Jurkat, Clone E6-1 (cell line): Measurements from ENCODE around the gene CCL27.

ENCODE experiments used
- DNase-seq: peaks from one replicate; pipeline ENCODE4 v3.0.0-alpha.2; 2011; ENCODE audit warnings: low read depth, low spot score
- H3K4me3 ChIP-seq: 2 replicates; pipeline ENCODE4 v1.5.1; 2011; ENCODE audit warnings: mild to moderate bottlenecking, low read length, control low read depth, moderate library complexity

The CCL27 gene

GRCh38 chr9:34633851-34634550 lies 28.5 kb downstream of the CCL27 start:
- H3K4me3 ChIP-seq = no peak overlapping the region
- DNase-seq = peak; percentile 73

GRCh38 chr9:34633166-34633565 lies 29.3 kb downstream of the CCL27 start:
- H3K4me3 ChIP-seq = no peak overlapping the region
- DNase-seq = no peak

GRCh38 chr9:34630402-34631154 lies 31.9 kb downstream of the CCL27 start:
- DNase-seq = no peak
- no peak overlapping the region for H3K4me3 ChIP-seq

- no peak overlapping the region; the same call in 1 of the 2 replicates for H3K4me3 ChIP-seq
- no peak for DNase-seq
Measured at GRCh38 chr9:34629491-34629808, 33.0 kb downstream of the CCL27 start.

GRCh38 chr9:34628656-34629490 lies 33.6 kb downstream of the CCL27 start, which contains the start of gene ARID3C:
ARID3C (minus strand) TSS chr9:34629066; CDS start chr9:34628014, 1,052 bp downstream.
- H3K4me3 ChIP-seq = peak within 1 kb of the TSS; percentile 28

GRCh38 chr9:34627716-34628655 lies 34.5 kb downstream of the CCL27 start:
- DNase-seq = no peak
- no peak overlapping the region for H3K4me3 ChIP-seq

More at GRCh38 chr9:34628656-34629490, 33.6 kb downstream of the CCL27 start, which contains the start of gene ARID3C:
- DNase-seq = no peak

GRCh38 chr9:34625186-34625486 lies 37.3 kb downstream of the CCL27 start:
- H3K4me3 ChIP-seq = no peak overlapping the region
- no peak for DNase-seq

GRCh38 chr9:34624475-34625185 lies 37.8 kb downstream of the CCL27 start:
- no peak overlapping the region for H3K4me3 ChIP-seq
- DNase-seq = no peak

GRCh38 chr9:34623374-34624235 lies 38.9 kb downstream of the CCL27 start:
- no peak for DNase-seq
- H3K4me3 ChIP-seq = no peak overlapping the region

GRCh38 chr9:34620061-34620994 lies 42.1 kb downstream of the CCL27 start, which contains the start of gene DCTN3:
DCTN3 (minus strand) TSS chr9:34620495; CDS start chr9:34620464, 31 bp downstream.
- H3K4me3 ChIP-seq = peak within 1 kb of the TSS; percentile 92
- peak; percentile 95 for DNase-seq

- no peak for DNase-seq
- H3K4me3 ChIP-seq = no peak overlapping the region
Measured at GRCh38 chr9:34615132-34615531, 47.3 kb downstream of the CCL27 start.

- DNase-seq = peak; percentile 54
- peak overlapping the region; percentile 94 for H3K4me3 ChIP-seq
Measured at GRCh38 chr9:34612788-34613390, 49.6 kb downstream of the CCL27 start.
